Measurements from ENCODE around the gene CD69.

DNA sequence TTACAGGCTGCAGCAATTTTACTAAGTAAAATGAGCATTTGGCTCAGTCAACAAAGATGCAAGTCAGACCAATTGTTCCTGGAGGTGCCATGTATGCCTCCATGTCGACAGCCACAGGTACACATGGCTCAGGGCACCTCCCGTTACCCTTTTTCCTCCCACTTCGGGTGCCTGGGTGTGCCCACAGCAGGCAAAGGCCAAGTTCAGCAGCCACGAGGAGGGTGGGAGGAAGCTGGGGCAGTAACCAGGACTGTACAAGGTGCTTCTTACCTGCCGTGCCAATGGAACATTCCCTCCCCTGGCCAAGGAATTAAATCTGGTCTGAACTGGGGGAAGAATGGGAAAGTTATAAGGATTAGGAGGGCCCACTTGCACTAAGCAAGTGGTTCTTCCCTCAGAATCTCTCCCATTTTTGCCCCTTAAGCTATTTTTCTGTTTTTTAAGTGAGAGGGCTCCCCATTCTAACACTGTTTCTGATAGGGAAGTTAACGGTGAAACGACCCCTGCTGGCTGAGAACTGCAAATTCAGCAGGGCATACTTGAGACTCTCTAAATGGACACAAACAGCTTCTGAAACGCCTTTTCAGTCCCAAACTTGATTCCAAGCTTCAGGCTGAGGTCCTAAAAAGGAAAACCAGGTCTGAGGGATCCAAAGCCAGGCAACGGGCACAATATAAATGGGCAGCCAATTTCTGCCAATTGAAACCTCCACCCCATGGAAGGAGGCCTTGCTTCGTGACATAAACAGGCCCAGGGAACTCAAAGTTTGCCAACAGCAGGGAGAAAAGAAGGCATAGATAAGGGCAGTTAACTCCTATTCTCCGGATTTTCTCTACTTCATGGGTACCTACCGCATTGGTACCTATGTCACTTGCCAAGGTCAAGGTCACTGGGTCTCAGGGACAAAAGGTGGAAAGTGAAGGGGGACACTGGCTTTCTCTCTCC lies 52.6 kb downstream of the CD69 start:
- TF ChIP-seq, protein P1, sequence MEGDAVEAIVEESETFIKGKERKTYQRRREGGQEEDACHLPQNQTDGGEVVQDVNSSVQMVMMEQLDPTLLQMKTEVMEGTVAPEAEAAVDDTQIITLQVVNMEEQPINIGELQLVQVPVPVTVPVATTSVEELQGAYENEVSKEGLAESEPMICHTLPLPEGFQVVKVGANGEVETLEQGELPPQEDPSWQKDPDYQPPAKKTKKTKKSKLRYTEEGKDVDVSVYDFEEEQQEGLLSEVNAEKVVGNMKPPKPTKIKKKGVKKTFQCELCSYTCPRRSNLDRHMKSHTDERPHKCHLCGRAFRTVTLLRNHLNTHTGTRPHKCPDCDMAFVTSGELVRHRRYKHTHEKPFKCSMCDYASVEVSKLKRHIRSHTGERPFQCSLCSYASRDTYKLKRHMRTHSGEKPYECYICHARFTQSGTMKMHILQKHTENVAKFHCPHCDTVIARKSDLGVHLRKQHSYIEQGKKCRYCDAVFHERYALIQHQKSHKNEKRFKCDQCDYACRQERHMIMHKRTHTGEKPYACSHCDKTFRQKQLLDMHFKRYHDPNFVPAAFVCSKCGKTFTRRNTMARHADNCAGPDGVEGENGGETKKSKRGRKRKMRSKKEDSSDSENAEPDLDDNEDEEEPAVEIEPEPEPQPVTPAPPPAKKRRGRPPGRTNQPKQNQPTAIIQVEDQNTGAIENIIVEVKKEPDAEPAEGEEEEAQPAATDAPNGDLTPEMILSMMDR (IDR thresholded peaks at IDR 0.05; ENCODE audit: low read depth, low read length), result peak; percentile 87
- TF ChIP-seq EZH2phosphoT487 (IDR thresholded peaks at IDR 0.05; ENCODE audit: low read depth), result no peak

Measured in OCI-LY3 (cell line).